Measurements from ENCODE around the gene PCYT1A. TPM values are rescaled to one million over a fixed set of nuclear protein-coding genes. Genes with fewer than 3 reads are reported as not detected.

Gene PCYT1A
- total and polyA plus RNA-seq, 4 donors: 21.2 to 67.4 (median 42.7) TPM

DNA sequence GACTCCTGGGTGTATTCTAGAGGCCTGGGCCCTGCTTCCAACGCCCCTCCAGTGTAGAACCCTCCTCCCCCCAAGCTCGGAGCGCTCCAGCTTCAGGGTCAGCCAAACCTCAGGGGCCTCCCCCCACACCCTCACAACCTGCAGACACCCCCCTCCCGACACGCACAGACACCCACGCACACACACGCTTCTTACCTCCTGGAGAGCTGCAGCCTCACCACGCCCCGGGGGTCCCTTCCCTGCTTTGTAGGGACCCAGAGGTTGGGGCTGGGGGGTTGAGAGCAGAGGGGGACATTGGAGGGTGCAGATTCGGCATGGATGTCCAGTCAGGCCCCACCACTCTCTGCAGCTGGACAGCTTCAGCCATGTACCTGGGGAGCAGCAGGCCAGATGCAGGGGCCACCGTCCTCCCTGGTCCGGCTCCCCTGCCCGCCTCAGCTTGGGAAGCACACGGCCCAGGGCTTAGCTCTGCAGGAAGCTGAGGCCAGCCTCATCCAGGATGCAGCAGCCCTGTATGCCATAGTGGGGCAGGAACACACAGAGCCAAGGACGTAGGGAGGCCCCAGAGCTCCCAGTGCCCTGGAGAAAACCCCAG lies 89.3 kb downstream of the PCYT1A start:
- no peak overlapping the region for H3K9ac ChIP-seq (ENCODE audit: insufficient read depth in 1 of 2, low read length in 2 of 2)
- no peaks in the 10 kb centered on the region for H3K27me3 ChIP-seq (ENCODE audit: control insufficient read depth in 3 of 3, insufficient read depth in 3 of 3, low read length in 2 of 3)

GRCh38 chr3:196197524-196197923 lies 90.0 kb downstream of the PCYT1A start:
- no peak for ATAC-seq (ENCODE audit: insufficient read depth, low FRiP score)
- 79 to 89% methylated on average over 17 of the region's 17 CpGs for WGBS, 2 donors
- Histone ChIP-seq H3K9me3 (ENCODE audit: control insufficient read depth in 4 of 4, insufficient read depth in 3 of 4, low read length in 3 of 4) (no peaks in the 10 kb centered on the region), H3K27ac (ENCODE audit: low read depth in 1 of 2, low read length in 1 of 2) (no peak overlapping the region), H3K4me3 (no peak overlapping the region), H3K9ac (ENCODE audit: insufficient read depth in 1 of 2, low read length in 2 of 2) (no peak overlapping the region), H3K4me1 (ENCODE audit: control insufficient read depth in 5 of 5, insufficient read depth in 5 of 5, low read length in 5 of 5) (peaks cover 0 to 11% (median 2%) of the 10 kb centered on the region in 5 donors), H3K27me3 (ENCODE audit: control insufficient read depth in 3 of 3, insufficient read depth in 3 of 3, low read length in 2 of 3) (no peaks in the 10 kb centered on the region), H3K36me3 (ENCODE audit: control insufficient read depth in 4 of 4, insufficient read depth in 4 of 4, low read length in 4 of 4) (no peaks in the 10 kb centered on the region)
- TF ChIP-seq, protein P1, sequence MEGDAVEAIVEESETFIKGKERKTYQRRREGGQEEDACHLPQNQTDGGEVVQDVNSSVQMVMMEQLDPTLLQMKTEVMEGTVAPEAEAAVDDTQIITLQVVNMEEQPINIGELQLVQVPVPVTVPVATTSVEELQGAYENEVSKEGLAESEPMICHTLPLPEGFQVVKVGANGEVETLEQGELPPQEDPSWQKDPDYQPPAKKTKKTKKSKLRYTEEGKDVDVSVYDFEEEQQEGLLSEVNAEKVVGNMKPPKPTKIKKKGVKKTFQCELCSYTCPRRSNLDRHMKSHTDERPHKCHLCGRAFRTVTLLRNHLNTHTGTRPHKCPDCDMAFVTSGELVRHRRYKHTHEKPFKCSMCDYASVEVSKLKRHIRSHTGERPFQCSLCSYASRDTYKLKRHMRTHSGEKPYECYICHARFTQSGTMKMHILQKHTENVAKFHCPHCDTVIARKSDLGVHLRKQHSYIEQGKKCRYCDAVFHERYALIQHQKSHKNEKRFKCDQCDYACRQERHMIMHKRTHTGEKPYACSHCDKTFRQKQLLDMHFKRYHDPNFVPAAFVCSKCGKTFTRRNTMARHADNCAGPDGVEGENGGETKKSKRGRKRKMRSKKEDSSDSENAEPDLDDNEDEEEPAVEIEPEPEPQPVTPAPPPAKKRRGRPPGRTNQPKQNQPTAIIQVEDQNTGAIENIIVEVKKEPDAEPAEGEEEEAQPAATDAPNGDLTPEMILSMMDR (IDR thresholded peaks at IDR 0.05; ENCODE audit: control extremely low read depth, extremely low read depth): no peak
- no peak for DNase-seq

More for the DNA sequence above, 89.3 kb downstream of the PCYT1A start:
- Histone ChIP-seq H3K9me3 (ENCODE audit: control insufficient read depth in 4 of 4, insufficient read depth in 3 of 4, low read length in 3 of 4) (no peaks in the 10 kb centered on the region), H3K36me3 (ENCODE audit: control insufficient read depth in 4 of 4, insufficient read depth in 4 of 4, low read length in 4 of 4) (no peaks in the 10 kb centered on the region), H3K4me3 (no peak overlapping the region), H3K27ac (ENCODE audit: low read depth in 1 of 2, low read length in 1 of 2) (no peak overlapping the region), H3K4me1 (ENCODE audit: control insufficient read depth in 5 of 5, insufficient read depth in 5 of 5, low read length in 5 of 5) (peaks cover 0 to 9% (median 0%) of the 10 kb centered on the region in 5 donors)
- ATAC-seq (ENCODE audit: insufficient read depth, low FRiP score) (no peak), DNase-seq (no peak)
- TF ChIP-seq, protein P1 (IDR thresholded peaks at IDR 0.05; ENCODE audit: control extremely low read depth, extremely low read depth): no peak
- WGBS, 2 donors: 89 to 92% methylated on average over 15 of the region's 15 CpGs

DNA sequence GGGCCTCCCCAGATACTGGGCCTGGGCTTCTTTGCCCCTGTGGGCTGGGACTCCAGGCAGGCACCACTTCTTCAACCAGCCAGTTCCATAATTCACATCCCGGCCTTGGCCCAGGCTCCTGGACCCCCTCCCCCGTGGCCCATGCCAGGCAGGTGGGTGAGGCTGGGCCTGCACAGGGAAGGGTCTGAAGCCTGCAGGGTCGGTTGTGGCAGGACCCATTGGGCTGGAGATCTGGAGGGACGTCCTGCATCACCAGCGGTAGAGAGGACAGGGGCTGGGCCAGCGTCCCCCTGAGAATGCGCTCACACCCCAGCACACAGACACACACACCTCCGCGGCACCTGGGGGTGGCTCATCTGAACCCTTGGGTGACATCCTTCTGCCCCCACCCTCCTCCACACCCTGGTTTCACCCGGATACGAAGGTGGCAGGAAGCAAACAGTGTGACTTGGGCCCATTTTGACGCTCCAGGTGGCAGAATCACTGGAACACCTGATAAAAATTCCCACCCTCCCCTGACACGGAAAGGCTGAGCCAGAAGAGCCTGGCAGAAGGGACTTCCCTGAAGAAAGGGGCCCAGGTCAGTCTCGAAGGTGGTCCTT lies 91.8 kb downstream of the PCYT1A start:
- no peak for ATAC-seq (ENCODE audit: insufficient read depth, low FRiP score)
- H3K9ac ChIP-seq (ENCODE audit: insufficient read depth in 1 of 2, low read length in 2 of 2): no peak overlapping the region
- no peak overlapping the region for H3K27ac ChIP-seq (ENCODE audit: low read depth in 1 of 2, low read length in 1 of 2)
- H3K36me3 ChIP-seq (ENCODE audit: control insufficient read depth in 4 of 4, insufficient read depth in 4 of 4, low read length in 4 of 4): no peaks in the 10 kb centered on the region
- H3K4me1 ChIP-seq (ENCODE audit: control insufficient read depth in 5 of 5, insufficient read depth in 5 of 5, low read length in 5 of 5): peaks cover 0 to 11% (median 0%) of the 10 kb centered on the region in 5 donors
- 90 to 93% methylated on average over 14 of the region's 14 CpGs for WGBS, 2 donors
- TF ChIP-seq, protein P1 (IDR thresholded peaks at IDR 0.05; ENCODE audit: control extremely low read depth, extremely low read depth): no peak
- DNase-seq: no peak
- no peaks in the 10 kb centered on the region for H3K9me3 ChIP-seq (ENCODE audit: control insufficient read depth in 4 of 4, insufficient read depth in 3 of 4, low read length in 3 of 4)
- H3K4me3 ChIP-seq: no peak overlapping the region
- H3K27me3 ChIP-seq (ENCODE audit: control insufficient read depth in 3 of 3, insufficient read depth in 3 of 3, low read length in 2 of 3): no peaks in the 10 kb centered on the region

Measured in lung (tissue), 12 donors.